ENCODE data around the gene HTR7. TPM values are rescaled to one million over a fixed set of nuclear protein-coding genes. Genes with fewer than 3 reads are reported as not detected.

The HTR7 gene
- total RNA-seq, 1 donor from 2014 or later, result 0.22 TPM

DNA sequence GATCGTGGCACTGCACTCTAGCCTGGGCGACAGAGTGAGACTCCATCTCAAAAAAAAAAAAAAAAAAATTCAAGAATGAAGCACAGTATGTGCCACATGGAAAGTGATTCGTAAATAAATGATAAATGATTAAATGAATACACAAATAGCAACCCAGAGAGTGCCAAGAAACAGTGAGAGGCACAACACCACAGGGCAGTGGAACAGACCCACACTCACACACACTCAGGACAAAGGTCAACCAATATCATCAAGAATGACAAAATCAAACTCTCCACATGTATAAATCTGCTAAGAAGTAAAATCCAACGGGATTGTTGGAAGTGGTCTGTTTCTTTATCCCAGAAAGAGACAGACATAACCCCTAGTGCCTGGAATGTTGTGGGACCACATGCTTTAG is 77.4 kb downstream of the HTR7 start:
- peaks cover 12% of the 10 kb centered on the region for H3K27me3 ChIP-seq (ENCODE audit: low read depth)
- no peak overlapping the region for H3K27ac ChIP-seq (replicated peaks)
- no peak for DNase-seq
- H3K4me3 ChIP-seq, result no peak overlapping the region
- TF ChIP-seq, protein P1, sequence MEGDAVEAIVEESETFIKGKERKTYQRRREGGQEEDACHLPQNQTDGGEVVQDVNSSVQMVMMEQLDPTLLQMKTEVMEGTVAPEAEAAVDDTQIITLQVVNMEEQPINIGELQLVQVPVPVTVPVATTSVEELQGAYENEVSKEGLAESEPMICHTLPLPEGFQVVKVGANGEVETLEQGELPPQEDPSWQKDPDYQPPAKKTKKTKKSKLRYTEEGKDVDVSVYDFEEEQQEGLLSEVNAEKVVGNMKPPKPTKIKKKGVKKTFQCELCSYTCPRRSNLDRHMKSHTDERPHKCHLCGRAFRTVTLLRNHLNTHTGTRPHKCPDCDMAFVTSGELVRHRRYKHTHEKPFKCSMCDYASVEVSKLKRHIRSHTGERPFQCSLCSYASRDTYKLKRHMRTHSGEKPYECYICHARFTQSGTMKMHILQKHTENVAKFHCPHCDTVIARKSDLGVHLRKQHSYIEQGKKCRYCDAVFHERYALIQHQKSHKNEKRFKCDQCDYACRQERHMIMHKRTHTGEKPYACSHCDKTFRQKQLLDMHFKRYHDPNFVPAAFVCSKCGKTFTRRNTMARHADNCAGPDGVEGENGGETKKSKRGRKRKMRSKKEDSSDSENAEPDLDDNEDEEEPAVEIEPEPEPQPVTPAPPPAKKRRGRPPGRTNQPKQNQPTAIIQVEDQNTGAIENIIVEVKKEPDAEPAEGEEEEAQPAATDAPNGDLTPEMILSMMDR (IDR thresholded peaks at IDR 0.05; ENCODE audit: borderline replicate concordance), result no peak
- intact Hi-C loops (cut with micrococcal nuclease), result no loop called here
- no peaks in the 10 kb centered on the region for H3K9me3 ChIP-seq (replicated peaks)
- no peaks in the 10 kb centered on the region for H3K4me1 ChIP-seq
- no peaks in the 10 kb centered on the region for H3K36me3 ChIP-seq

DNA sequence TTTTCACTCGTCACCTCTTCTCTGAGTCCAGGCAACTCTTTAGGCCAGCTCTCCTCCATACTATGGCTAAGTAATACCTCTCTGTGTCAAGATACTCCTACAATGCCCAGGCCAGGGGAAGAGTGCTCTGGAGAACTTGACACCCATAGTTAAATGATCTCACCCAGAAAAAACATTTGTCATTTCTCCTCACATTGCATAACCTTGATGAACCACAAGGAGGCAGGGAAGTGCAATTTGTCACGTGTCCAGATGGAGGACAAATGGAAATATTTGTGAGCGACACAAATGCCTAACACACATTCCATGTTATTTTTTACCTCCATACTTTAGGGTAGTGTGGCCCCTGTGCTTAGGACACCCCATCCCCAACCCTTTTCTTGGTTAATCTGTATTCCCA is 78.3 kb downstream of the HTR7 start:
- TF ChIP-seq, protein P1 (IDR thresholded peaks at IDR 0.05; ENCODE audit: borderline replicate concordance), result no peak
- H3K4me3 ChIP-seq, result no peak overlapping the region
- no peak for DNase-seq
- no peak overlapping the region for H3K27ac ChIP-seq (replicated peaks)
- H3K27me3 ChIP-seq (ENCODE audit: low read depth), result peaks cover 4% of the 10 kb centered on the region
- no peaks in the 10 kb centered on the region for H3K9me3 ChIP-seq (replicated peaks)
- intact Hi-C loops (cut with micrococcal nuclease), result no loop called here
- H3K36me3 ChIP-seq, result no peaks in the 10 kb centered on the region
- H3K4me1 ChIP-seq, result no peaks in the 10 kb centered on the region

DNA sequence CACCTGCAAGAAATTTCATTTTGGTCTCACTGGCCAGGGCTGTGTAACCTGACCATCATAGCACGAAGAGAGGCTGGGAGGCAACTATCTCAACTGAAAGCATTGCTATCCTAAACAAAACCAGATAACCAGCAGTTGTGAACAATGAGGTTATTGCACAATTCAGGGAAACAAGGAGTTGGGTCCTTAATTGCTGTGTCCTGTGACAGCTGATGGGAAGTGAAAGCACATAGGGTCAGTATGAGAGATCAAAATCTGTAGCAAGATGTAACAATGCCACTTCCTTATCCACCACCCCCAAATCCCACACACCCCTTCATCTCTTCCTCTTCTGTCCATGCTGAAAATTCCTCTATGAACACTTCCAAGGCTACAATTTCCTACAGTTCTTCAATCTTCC is 80.2 kb downstream of the HTR7 start:
- H3K4me1 ChIP-seq, result no peaks in the 10 kb centered on the region
- H3K36me3 ChIP-seq, result no peaks in the 10 kb centered on the region
- peaks cover 3% of the 10 kb centered on the region for H3K27me3 ChIP-seq (ENCODE audit: low read depth)
- no peaks in the 10 kb centered on the region for H3K9me3 ChIP-seq (replicated peaks)
- no peak overlapping the region for H3K27ac ChIP-seq (replicated peaks)
- no peak overlapping the region for H3K4me3 ChIP-seq
- TF ChIP-seq, protein P1 (IDR thresholded peaks at IDR 0.05; ENCODE audit: borderline replicate concordance), result no peak
- no peak for DNase-seq
- intact Hi-C loops (cut with micrococcal nuclease), result no loop called here

DNA sequence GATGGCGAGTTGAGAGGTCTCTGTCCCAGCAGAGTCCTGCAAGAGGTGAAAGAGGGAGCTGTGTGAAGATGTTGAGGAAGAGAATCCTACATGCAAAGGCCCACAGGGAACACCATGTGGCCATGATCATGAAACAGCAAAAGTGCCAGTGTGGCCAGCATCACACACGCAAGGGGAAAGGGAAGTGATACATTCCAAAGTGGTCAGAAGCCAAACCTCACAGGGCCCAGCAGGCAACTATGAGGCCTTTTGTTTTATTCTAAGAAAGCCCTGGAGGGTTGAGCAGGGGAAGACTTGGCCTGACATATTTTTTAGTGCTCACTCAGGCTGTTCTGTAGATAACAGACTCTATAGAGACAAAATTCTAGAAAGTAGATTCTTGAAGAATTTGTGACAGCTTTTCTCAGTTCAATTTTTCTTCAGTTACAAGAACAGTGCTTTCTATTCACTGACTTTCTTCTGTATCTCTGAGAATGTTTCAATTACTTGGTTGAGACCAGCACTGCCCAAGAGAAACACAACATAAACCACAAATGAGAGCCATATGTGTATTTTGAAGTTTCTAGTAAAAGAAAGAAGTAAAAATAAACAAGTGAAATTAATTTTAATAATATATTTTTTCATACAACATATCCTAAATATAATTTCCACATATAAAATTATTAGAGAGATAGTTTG is 82.3 kb downstream of the HTR7 start:
- Histone ChIP-seq H3K9me3 (replicated peaks) (no peaks in the 10 kb centered on the region), H3K27me3 (ENCODE audit: low read depth) (peaks cover 8% of the 10 kb centered on the region), H3K27ac (replicated peaks) (no peak overlapping the region), H3K4me1 (no peaks in the 10 kb centered on the region), H3K4me3 (no peak overlapping the region), H3K36me3 (no peaks in the 10 kb centered on the region)
- intact Hi-C loops (cut with micrococcal nuclease), result no loop called here
- DNase-seq, result no peak
- TF ChIP-seq, protein P1 (IDR thresholded peaks at IDR 0.05; ENCODE audit: borderline replicate concordance), result no peak

DNA sequence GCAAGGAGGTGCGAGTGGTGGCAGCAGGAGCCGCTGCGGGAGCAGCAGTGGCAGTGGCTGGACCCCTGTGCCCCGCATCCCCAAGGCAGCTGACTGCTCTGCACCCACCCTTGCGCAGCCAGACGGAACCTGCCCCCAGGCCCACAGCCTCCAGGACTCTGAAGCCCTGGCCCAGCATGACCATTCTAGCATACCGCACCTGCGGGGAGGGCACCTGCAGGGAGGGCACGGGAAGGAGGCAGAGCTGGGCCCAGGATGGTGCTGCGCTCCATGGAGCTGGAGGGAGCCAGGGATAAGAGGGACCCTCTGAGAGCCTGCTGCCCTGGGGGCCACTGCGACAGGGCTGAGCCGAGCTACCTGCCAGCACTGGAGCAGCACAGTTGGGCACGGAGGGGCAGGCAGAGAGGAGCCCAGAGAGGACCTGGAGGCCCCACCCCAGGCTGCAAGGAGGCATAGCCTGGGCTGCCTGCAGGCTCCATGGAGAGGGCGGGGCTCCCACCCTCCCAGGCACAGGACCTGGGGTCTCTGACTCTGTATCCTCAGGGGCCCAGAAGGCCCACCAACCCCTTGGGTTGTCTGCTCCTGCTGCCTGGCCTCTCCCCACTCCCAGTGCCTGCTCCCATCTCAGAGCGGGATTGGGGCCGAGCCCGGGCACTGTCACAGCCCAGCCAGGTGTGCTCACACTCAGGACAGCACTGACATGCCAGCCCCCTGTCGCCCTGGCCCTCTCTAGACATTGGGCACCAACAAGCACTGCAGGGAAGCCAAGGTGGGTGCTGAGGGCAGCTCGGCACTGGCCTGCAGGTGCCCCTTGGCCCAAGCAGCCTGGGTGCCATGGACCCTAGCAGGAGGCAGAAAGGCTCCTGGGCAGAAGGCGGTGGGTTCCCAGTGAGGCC is 87.6 kb downstream of the HTR7 start:
- DNase-seq, result no peak

More for the DNA sequence above, 87.6 kb downstream of the HTR7 start:
- no peaks in the 10 kb centered on the region for H3K9me3 ChIP-seq (replicated peaks)
- H3K27me3 ChIP-seq (ENCODE audit: low read depth), result peaks cover 8% of the 10 kb centered on the region
- H3K36me3 ChIP-seq, result no peaks in the 10 kb centered on the region
- TF ChIP-seq, protein P1 (IDR thresholded peaks at IDR 0.05; ENCODE audit: borderline replicate concordance), result no peak
- H3K27ac ChIP-seq (replicated peaks), result no peak overlapping the region
- no peaks in the 10 kb centered on the region for H3K4me1 ChIP-seq
- no peak overlapping the region for H3K4me3 ChIP-seq
- intact Hi-C loops (cut with micrococcal nuclease), result no loop called here
